GM23338 (cell line): ENCODE data around the gene TCERG1L. TPM values are rescaled to one million over a fixed set of nuclear protein-coding genes. Genes with fewer than 3 reads are reported as not detected.

Source experiments
- ATAC-seq: fragments of 200-7000 bp; cut with Tn5 transposase; 3 replicates; pipeline ENCODE4 v1.9.1; 2020
- DNase-seq: peaks from one replicate; pipeline ENCODE4 v3.0.0-alpha.2; 2015; ENCODE audit warnings: low spot score
- H2AFZ ChIP-seq: fragments of 200-600 bp; sonication (generic); 2 replicates; pipeline ENCODE4 v1.8.0; 2016; ENCODE audit warnings: antibody characterized with exemption, mild to moderate bottlenecking, moderate library complexity
- H3F3A ChIP-seq: fragments of 200-600 bp; sonication (generic); replicated peaks from 2 replicates; pipeline ENCODE4 v1.8.0; 2017; ENCODE audit warnings: antibody characterized with exemption, mixed run types, low read depth
- H3K27ac ChIP-seq: fragments of 200-600 bp; sonication (generic); 2 replicates; pipeline ENCODE4 v1.6.1; 2016; ENCODE audit warnings: low read depth
- H3K27me3 ChIP-seq: fragments of 200-600 bp; sonication (generic); 2 replicates; pipeline ENCODE4 v1.8.0; 2016; ENCODE audit warnings: mild to moderate bottlenecking, mixed run types, moderate library complexity; ENCODE audit not compliant: insufficient read depth
- H3K36me3 ChIP-seq: fragments of 200-600 bp; sonication (generic); 2 replicates; pipeline ENCODE4 v1.8.0; 2016; ENCODE audit warnings: mild to moderate bottlenecking; ENCODE audit not compliant: insufficient read depth
- H3K4me1 ChIP-seq: fragments of 200-600 bp; sonication (generic); 2 replicates; pipeline ENCODE4 v1.8.0; 2016; ENCODE audit warnings: mild to moderate bottlenecking, moderate library complexity; ENCODE audit not compliant: insufficient read depth
- H3K4me2 ChIP-seq: fragments of 200-600 bp; sonication (generic); 2 replicates; pipeline ENCODE4 v1.7.1; 2017; ENCODE audit warnings: mixed run types
- H3K4me3 ChIP-seq: fragments of 200-600 bp; sonication (generic); 2 replicates; pipeline ENCODE4 v1.6.1; 2016; ENCODE audit warnings: mixed run types
- H3K79me2 ChIP-seq: fragments of 200-600 bp; sonication (generic); replicated peaks from 2 replicates; pipeline ENCODE4 v1.8.0; 2017; ENCODE audit warnings: mild to moderate bottlenecking; ENCODE audit not compliant: insufficient read depth
- H3K9me2 ChIP-seq: fragments of 200-600 bp; sonication (generic); 2 replicates; pipeline ENCODE4 v1.8.0; 2017; ENCODE audit not compliant: insufficient read depth
- H4K20me1 ChIP-seq: fragments of 200-600 bp; sonication (generic); replicated peaks from 2 replicates; pipeline ENCODE4 v1.8.0; 2017; ENCODE audit warnings: mild to moderate bottlenecking; ENCODE audit not compliant: insufficient read depth
- H3K27ac Mint-ChIP-seq: 2 replicates; pipeline ENCODE4 v1.8.0; 2020; ENCODE audit warnings: inconsistent platforms, mild to moderate bottlenecking, moderate library complexity, mixed read lengths
- H3K27me3 Mint-ChIP-seq: 3 replicates; pipeline ENCODE4 v1.8.0; 2022; ENCODE audit warnings: low read depth, mild to moderate bottlenecking, moderate library complexity, mixed read lengths, inconsistent platforms; ENCODE audit not compliant: insufficient read depth, poor library complexity
- H3K36me3 Mint-ChIP-seq: 3 replicates; pipeline ENCODE4 v1.8.0; 2021; ENCODE audit warnings: low read depth, mild to moderate bottlenecking, inconsistent platforms, moderate library complexity, mixed read lengths
- H3K4me1 Mint-ChIP-seq: 3 replicates; pipeline ENCODE4 v1.8.0; 2020; ENCODE audit warnings: mild to moderate bottlenecking, inconsistent platforms, mixed read lengths
- H3K4me3 Mint-ChIP-seq: 3 replicates; pipeline ENCODE4 v1.8.0; 2021; ENCODE audit warnings: moderate library complexity, mild to moderate bottlenecking, inconsistent platforms, mixed read lengths
- H3K9me3 Mint-ChIP-seq: 3 replicates; pipeline ENCODE4 v1.8.0; 2020; ENCODE audit warnings: moderate library complexity, mild to moderate bottlenecking, inconsistent platforms, mixed read lengths
- NANOG ChIP-seq: IDR thresholded peaks from 2 replicates; pipeline ENCODE4 v1.6.1; 2016; ENCODE audit warnings: antibody characterized with exemption, borderline replicate concordance
- ZNF331 ChIP-seq: fragments of 250-450 bp; sonication (Bioruptor Pico); IDR thresholded peaks from 2 replicates; pipeline ENCODE4 v1.5.0; 2020; ENCODE audit warnings: low read depth, mild to moderate bottlenecking, moderate library complexity
- polyA plus RNA-seq: library from polyadenylated mRNA; unstranded; fragments of >200 nt; fragmentation: Nextera tagmentation; extraction: Ambion mirVana; gene quantifications from 2 replicates; pipeline ENCODE4 v1.2.1, GENCODE V29; 2016
- total RNA-seq: library from RNA; depleted of rRNA; stranded (reverse); fragments of >200 nt; shearing (Covaris generic); gene quantifications from 2 replicates; pipeline ENCODE4 v1.2.3, GENCODE V29; 2014
- TF ChIP-seq, protein P1 (sequence below): IDR thresholded peaks from 2 replicates; pipeline ENCODE4 v1.6.1; 2016; ENCODE audit warnings: antibody characterized with exemption
- TF ChIP-seq, protein P2 (sequence below), 2 experiments: fragments of 200-600 bp in 1 of 2; sonication (generic) in 1 of 2; conservative IDR thresholded peaks; 2 replicates each; pipeline versions ENCODE4 v1.5.1 to v1.6.1; 2016 to 2017; ENCODE audit warnings: antibody characterized with exemption in 2 of 2, low read depth in 2 of 2, mild to moderate bottlenecking in 2 of 2, moderate library complexity in 1 of 2
- TF ChIP-seq, protein P3 (sequence below): fragments of 250-450 bp; sonication (Bioruptor Pico); IDR thresholded peaks from 2 replicates; pipeline ENCODE4 v1.5.0; 2020; ENCODE audit warnings: mild to moderate bottlenecking, moderate library complexity

The TCERG1L gene
- total and polyA plus RNA-seq, 2 experiments from 2014 or later, result 3.9 to 5.5 TPM

DNA sequence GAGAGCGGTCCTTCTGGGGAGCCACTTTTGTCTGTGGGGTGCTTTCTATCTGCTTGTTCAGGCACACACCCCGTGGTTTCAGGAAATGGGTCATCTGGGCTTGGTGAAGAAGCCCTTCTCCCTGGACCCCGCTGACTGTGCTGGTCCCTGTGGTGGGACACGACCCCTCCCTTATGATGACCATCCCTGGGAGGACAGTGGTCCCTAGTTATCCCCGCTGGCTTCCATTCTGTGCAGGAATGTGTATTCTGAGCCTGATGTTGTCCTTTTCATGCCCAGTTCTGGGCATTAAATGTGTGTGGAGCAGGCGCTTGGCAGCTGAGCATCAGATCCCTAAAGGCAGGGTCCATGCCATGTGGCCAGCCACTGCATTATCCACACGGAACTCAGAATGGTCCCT is 71.6 kb downstream of the TCERG1L start:
- Histone ChIP-seq H4K20me1 (no peaks in the 10 kb centered on the region), H3K27ac (no peak overlapping the region), H3F3A (no peaks in the 10 kb centered on the region), H3K4me2 (no peak overlapping the region), H3K27me3 (no peaks in the 10 kb centered on the region), H3K36me3 (no peaks in the 10 kb centered on the region), H3K4me3 (no peak overlapping the region), H3K4me1 (no peaks in the 10 kb centered on the region), H3K79me2 (no peaks in the 10 kb centered on the region), H3K9me2 (no peaks in the 10 kb centered on the region), H2AFZ (no peak overlapping the region)
- Mint-ChIP-seq H3K27ac (no peak overlapping the region), H3K4me3 (no peak overlapping the region), H3K9me3 (peaks cover 95% of the 10 kb centered on the region), H3K4me1 (no peaks in the 10 kb centered on the region; the same call in 2 of the 3 replicates), H3K36me3 (peaks cover 35% of the 10 kb centered on the region), H3K27me3 (peaks cover 8% of the 10 kb centered on the region)
- DNase-seq, result no peak
- TF ChIP-seq ZNF331 (no peak), NANOG (no peak)
- TF ChIP-seq, protein P1, sequence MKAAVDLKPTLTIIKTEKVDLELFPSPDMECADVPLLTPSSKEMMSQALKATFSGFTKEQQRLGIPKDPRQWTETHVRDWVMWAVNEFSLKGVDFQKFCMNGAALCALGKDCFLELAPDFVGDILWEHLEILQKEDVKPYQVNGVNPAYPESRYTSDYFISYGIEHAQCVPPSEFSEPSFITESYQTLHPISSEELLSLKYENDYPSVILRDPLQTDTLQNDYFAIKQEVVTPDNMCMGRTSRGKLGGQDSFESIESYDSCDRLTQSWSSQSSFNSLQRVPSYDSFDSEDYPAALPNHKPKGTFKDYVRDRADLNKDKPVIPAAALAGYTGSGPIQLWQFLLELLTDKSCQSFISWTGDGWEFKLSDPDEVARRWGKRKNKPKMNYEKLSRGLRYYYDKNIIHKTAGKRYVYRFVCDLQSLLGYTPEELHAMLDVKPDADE, result no peak
- TF ChIP-seq, protein P2, sequence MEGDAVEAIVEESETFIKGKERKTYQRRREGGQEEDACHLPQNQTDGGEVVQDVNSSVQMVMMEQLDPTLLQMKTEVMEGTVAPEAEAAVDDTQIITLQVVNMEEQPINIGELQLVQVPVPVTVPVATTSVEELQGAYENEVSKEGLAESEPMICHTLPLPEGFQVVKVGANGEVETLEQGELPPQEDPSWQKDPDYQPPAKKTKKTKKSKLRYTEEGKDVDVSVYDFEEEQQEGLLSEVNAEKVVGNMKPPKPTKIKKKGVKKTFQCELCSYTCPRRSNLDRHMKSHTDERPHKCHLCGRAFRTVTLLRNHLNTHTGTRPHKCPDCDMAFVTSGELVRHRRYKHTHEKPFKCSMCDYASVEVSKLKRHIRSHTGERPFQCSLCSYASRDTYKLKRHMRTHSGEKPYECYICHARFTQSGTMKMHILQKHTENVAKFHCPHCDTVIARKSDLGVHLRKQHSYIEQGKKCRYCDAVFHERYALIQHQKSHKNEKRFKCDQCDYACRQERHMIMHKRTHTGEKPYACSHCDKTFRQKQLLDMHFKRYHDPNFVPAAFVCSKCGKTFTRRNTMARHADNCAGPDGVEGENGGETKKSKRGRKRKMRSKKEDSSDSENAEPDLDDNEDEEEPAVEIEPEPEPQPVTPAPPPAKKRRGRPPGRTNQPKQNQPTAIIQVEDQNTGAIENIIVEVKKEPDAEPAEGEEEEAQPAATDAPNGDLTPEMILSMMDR (conservative IDR thresholded peaks at IDR 0.05; ENCODE audit: low read depth in 2 of 2), result no peak
- TF ChIP-seq, protein P3, sequence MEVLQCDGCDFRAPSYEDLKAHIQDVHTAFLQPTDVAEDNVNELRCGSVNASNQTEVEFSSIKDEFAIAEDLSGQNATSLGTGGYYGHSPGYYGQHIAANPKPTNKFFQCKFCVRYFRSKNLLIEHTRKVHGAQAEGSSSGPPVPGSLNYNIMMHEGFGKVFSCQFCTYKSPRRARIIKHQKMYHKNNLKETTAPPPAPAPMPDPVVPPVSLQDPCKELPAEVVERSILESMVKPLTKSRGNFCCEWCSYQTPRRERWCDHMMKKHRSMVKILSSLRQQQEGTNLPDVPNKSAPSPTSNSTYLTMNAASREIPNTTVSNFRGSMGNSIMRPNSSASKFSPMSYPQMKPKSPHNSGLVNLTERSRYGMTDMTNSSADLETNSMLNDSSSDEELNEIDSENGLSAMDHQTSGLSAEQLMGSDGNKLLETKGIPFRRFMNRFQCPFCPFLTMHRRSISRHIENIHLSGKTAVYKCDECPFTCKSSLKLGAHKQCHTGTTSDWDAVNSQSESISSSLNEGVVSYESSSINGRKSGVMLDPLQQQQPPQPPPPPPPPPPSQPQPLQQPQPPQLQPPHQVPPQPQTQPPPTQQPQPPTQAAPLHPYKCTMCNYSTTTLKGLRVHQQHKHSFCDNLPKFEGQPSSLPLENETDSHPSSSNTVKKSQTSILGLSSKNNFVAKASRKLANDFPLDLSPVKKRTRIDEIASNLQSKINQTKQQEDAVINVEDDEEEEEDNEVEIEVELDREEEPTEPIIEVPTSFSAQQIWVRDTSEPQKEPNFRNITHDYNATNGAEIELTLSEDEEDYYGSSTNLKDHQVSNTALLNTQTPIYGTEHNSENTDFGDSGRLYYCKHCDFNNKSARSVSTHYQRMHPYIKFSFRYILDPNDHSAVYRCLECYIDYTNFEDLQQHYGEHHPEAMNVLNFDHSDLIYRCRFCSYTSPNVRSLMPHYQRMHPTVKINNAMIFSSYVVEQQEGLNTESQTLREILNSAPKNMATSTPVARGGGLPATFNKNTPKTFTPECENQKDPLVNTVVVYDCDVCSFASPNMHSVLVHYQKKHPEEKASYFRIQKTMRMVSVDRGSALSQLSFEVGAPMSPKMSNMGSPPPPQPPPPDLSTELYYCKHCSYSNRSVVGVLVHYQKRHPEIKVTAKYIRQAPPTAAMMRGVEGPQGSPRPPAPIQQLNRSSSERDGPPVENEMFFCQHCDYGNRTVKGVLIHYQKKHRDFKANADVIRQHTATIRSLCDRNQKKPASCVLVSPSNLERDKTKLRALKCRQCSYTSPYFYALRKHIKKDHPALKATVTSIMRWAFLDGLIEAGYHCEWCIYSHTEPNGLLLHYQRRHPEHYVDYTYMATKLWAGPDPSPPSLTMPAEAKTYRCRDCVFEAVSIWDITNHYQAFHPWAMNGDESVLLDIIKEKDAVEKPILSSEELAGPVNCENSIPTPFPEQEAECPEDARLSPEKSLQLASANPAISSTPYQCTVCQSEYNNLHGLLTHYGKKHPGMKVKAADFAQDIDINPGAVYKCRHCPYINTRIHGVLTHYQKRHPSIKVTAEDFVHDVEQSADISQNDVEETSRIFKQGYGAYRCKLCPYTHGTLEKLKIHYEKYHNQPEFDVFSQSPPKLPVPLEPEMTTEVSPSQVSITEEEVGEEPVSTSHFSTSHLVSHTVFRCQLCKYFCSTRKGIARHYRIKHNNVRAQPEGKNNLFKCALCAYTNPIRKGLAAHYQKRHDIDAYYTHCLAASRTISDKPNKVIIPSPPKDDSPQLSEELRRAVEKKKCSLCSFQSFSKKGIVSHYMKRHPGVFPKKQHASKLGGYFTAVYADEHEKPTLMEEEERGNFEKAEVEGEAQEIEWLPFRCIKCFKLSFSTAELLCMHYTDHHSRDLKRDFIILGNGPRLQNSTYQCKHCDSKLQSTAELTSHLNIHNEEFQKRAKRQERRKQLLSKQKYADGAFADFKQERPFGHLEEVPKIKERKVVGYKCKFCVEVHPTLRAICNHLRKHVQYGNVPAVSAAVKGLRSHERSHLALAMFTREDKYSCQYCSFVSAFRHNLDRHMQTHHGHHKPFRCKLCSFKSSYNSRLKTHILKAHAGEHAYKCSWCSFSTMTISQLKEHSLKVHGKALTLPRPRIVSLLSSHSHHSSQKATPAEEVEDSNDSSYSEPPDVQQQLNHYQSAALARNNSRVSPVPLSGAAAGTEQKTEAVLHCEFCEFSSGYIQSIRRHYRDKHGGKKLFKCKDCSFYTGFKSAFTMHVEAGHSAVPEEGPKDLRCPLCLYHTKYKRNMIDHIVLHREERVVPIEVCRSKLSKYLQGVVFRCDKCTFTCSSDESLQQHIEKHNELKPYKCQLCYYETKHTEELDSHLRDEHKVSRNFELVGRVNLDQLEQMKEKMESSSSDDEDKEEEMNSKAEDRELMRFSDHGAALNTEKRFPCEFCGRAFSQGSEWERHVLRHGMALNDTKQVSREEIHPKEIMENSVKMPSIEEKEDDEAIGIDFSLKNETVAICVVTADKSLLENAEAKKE (CRISPR knock-in tag), result no peak
- ATAC-seq, result no peak
